Thyroid gland (tissue), 4 donors: ENCODE results near the gene INSIG2.

Experiments used
- POLR2A ChIP-seq, 2 donors: fragments of 450-650 bp; IDR thresholded peaks; one replicate each; pipeline ENCODE4 v1.6.1; 2017; ENCODE audit warnings: antibody characterized with exemption in 2 of 2, mild to moderate bottlenecking in 2 of 2, moderate library complexity in 1 of 2
- TF ChIP-seq, protein P1 (sequence below), 6 experiments: fragments of 200-600 bp in 3 of 6; fragments of 450-650 bp in 3 of 6; sonication (generic) in 3 of 6; IDR thresholded peaks; one replicate each; pipeline ENCODE4 v1.5.1; 2016 to 2019; ENCODE audit warnings: antibody characterized with exemption in 6 of 6, mild to moderate bottlenecking in 2 of 6, inconsistent platforms in 1 of 6, moderate library complexity in 1 of 6

GRCh38 chr2:118077636-118078247 lies 10.5 kb upstream of the INSIG2 start:
- TF ChIP-seq, protein P1, sequence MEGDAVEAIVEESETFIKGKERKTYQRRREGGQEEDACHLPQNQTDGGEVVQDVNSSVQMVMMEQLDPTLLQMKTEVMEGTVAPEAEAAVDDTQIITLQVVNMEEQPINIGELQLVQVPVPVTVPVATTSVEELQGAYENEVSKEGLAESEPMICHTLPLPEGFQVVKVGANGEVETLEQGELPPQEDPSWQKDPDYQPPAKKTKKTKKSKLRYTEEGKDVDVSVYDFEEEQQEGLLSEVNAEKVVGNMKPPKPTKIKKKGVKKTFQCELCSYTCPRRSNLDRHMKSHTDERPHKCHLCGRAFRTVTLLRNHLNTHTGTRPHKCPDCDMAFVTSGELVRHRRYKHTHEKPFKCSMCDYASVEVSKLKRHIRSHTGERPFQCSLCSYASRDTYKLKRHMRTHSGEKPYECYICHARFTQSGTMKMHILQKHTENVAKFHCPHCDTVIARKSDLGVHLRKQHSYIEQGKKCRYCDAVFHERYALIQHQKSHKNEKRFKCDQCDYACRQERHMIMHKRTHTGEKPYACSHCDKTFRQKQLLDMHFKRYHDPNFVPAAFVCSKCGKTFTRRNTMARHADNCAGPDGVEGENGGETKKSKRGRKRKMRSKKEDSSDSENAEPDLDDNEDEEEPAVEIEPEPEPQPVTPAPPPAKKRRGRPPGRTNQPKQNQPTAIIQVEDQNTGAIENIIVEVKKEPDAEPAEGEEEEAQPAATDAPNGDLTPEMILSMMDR (IDR thresholded peaks at IDR 0.05): no peak
- TF ChIP-seq POLR2A (IDR thresholded peaks at IDR 0.05): no peak
